CD4-positive, alpha-beta T cell treated with Interleukin-4 for 4 hours (primary cell): ENCODE data around the gene OVAAL.
"Not testable (repeated sequence)": the region's sequence is repeated elsewhere in the genome, so short reads cannot be mapped to it uniquely, and the experiment has no call there.

ENCODE experiments used
- DNase-seq: peaks from one replicate; pipeline ENCODE4 v3.0.0-alpha.2; 2020

Gene OVAAL

DNA sequence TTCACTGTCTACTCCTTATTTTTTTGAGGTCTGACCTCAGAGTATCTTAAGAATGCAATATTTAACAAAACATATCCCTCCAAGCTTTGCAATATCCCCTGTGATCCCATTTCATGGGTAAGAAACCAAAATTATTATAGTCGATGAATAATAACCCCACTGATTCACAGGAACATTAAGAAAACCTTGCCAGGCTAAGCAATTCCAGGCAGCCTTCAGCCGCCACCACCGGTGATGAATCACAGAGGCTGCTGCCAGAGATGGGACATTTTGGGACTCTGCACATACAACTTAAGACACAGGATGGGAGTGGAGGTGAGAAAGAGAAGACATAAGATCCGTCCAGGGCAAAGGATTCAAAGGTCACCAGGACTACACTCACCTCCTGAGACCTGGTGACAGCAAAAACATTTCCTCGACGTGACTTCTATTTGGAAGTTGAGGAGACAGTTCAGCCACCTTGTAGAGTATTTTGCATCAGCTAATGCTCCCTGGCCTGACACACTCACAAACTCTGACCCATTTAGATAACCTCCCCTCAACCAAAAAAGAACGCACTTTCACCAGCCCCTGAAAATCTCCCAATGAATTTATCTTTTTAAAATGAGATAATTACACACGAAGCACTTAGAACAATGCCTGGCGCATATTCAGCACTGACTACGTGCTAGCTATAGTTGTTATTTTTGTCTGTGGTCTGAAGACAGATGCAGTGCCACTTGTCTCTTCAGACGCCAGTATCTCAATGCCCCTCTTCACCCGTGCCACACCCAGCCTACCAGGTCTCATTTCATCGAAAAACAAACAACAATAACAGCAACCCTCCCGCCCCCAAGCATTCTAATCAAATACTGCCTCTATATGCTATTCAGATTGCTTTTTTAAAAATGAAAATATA is 17.8 kb upstream of the OVAAL start:
- DNase-seq: no peak

DNA sequence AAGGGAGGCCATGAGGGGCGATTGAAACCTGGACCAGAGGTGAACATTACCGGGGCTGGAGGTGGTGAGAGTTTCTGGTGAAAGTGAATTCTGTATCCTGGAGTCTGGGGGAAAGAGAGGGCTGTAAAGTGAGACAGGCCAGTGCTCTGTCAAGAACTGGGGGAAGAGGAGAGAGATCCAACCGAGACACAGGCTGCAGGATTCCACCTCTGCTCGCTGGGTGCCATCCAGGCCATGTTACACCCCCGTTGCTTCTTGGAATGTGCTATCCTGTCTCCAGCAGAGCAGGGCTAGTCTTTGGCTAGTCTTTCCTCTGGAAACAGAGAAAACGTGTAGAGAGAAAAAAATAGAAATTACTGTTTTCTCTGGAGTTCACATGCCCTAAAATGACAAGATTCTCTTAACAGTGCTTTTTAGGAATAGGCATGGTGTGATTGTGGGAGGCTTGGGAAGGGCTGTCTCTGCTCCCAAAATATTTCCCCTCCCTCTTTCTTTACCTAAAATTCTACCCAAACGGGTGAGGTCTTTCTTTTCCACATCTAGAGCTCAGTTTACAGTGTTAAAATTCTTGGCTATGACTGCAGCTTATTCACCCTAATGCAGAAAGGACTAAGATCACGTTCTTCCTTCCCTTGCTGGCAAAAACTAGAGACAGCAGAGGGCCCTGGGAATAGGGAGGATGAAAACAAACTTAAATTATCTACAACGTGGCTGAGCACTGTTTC is 16.5 kb upstream of the OVAAL start:
- no peak for DNase-seq

DNA sequence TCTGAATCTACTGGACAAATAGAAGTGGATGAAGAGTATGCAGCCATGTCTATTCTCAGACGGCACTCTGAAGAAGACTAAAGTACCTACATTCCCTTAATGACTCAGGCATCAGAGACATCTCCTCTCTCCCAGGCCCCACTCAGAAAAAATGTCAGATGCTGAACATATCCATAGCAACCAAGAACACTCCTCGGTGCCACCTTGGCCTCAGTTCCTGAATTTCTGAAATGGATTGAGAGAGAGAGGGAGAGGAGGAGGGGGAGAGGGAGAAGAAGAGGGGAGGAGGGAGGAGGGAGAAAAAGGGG is 16.0 kb upstream of the OVAAL start:
- no peak for DNase-seq

DNA sequence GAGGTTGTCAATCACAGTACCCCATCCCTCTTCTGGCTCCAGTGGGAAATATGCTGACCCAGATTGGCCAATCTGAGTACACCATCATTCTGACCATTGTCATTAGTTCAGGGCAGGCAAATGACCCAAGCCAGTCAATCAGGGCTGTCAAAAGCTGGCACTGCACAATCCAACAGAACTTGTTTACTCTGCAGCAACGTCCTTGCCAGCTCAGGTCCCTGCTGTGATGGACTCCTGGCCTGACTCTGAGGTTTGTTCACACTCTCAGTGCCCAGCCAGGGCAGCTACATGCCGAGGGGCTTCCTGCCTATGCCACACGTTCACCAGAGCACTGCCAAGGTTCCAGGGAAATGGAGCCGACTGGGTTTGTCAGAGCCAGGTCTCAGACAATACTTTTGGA is 14.7 kb upstream of the OVAAL start:
- DNase-seq: no peak

DNA sequence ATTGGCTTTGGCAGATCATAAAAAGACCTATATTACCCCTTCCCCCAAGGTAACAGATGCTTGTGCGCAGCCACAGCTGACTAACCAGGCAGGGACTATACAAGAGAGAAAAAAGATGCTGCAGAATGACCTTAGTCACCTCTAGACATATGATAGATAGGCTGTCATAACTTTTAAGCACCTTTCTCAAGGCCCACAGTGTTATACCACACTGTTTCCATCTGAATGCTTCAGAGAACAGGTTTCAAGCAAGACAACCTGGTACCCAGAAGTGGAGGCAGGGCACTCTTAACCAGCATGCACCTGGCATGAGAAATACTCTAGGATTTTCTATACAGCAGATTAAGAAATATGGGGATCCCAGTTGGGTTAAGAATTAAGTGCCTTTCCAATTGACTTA is 12.8 kb upstream of the OVAAL start:
- no peak for DNase-seq

DNA sequence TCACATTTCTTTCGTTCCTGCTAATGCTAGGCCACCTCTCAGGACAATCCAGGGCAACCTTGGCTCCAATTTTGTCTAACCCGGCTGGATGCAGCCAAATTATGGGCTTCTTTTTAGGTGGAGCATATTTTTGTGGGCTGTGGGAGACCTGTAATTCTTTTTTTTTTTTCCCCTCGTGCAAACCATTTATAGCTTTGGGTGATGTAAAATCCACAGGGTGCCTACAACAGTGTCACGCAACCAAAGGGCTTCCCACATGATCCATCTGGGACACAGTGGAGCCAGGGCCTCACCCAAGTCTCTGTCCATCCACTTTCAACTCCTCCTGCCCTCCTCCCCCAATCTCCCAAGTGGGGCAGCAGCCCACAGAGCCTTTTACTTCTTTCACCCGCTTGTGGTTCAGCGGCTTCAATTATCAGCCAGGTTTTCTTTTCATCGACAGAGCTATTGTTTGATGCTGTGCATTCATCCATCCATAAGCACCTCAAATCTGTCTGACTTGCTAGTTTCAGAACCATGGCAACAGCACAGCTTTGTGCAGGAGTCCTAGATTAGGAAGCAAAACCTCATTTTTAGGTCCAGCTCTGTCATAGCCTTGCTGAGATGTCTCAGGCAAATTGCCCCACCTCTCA is 10.0 kb upstream of the OVAAL start:
- DNase-seq: no peak

DNA sequence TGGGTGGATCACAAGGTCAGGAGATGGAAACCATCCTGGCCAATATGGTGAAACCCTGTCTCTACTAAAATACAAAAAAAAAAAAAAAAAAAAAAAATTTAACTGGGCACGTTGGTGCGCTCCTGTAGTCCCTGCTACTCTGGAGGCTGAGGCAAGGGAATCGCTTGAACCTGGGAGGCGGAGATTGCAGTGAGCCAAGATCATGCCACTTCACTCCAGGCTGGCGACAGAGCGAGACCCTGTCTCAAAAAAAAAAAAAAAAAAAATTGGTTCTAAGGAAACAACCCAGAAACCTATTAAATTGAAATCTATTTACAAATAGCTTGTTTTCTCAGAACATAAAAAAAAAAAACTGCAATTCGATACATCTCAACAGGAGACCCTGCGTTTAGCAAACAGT is 9.0 kb upstream of the OVAAL start:
- not testable (repeated sequence) for DNase-seq

DNA sequence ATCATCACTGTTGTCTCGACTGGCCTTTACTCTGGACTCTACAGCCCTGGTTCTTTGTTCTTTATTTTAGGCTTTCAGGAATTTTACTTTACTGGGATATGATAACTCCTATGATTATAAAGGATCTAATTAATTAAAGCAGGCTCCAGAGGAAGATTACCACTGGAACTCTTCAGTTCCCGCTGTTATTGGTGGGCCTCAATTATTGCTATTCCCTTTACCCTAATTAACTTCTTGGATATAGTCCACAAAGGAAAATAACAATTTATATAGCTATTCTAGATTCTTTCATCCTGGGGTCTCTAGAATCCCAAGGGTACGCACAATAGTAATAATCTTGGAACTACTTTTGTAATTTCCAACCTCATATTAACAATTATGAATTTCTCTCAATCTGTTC is 8.5 kb upstream of the OVAAL start:
- DNase-seq: no peak

DNA sequence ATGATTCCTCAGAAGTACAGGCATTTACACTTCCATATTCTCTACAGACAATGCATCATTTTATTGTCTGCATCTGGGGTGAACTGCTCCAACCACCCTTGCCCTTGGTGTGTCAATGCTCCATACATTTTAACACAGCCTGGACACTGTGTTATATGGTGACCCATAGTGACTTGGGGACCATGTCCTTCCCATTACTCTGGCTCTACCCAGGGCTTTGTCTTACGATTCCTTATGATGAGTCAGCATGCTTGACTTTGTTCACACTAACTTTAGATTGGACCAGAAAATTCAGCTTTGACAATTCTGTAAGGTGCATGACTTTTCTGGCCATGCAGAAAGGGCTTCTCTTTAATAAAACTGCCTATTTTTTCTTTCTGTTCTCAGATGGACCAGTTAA is 6.8 kb upstream of the OVAAL start:
- DNase-seq: no peak

DNA sequence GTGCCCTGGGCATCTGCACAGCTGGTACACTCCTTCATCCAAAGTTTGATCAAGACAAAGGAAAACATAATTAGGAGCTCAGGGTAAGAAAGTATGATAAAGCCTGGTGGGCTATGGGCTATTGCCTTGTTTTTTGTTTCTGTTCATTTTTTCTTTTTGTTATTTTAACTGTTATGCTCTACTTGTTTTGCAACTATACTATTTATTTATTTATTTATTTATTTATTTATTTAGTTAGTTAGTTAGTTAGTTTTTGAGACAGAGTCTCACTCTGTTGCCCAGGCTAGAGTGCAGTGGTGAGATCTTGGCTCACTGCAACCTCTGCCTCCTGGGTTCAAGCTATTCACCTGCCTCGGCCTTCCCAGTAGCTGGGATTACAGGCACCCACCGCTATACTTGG is 5.7 kb upstream of the OVAAL start:
- not testable (repeated sequence) for DNase-seq

DNA sequence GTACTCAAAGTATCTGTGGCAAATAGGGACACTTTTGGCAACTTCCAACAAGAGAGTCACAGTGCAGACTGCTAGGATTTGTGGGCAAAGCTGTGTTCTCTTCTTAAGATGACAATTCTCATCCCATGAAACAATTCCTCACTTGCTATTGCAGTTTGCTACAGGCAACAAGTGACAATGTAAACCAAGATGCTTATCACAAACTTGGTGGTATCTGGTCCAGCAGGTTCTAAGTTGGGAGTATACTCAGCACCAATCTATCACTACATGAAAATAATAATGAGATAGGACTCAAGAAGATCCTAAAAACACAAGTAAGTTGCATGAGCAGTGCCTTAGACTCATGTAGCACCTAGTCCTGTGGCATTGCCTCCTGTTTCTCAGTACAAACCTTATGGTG is 3.4 kb upstream of the OVAAL start:
- no peak for DNase-seq

DNA sequence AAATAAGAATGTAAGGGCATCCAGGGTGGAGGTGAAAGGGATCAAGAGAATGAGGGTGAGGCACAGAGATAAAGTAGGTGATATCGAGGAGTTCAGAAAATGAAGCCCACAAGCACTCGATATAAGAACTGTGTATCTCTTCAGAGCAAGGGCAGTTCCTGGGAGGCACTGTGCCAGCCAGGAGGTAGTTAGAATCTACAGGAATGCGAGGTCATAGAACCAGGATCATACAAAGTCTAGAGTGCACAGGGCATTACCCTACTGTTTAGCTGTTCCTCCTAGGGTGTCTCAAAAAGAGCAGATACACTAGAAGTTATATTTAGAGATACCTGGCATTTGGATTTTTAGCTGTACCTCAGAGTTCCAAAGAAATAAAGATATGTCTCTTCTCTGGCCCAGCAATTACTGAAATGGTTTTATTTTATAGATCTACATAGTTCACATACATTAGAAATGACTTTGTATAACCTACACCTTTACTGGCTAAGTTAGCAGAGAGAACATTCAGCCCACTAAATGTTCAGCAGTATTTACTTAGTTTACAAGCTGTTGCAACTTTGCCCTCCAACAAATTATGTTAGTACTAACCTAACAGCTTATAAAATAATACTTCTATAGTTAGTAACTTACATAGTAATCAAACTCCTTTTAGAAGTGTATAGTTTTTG is 1.6 kb downstream of the OVAAL start:
- no peak for DNase-seq

DNA sequence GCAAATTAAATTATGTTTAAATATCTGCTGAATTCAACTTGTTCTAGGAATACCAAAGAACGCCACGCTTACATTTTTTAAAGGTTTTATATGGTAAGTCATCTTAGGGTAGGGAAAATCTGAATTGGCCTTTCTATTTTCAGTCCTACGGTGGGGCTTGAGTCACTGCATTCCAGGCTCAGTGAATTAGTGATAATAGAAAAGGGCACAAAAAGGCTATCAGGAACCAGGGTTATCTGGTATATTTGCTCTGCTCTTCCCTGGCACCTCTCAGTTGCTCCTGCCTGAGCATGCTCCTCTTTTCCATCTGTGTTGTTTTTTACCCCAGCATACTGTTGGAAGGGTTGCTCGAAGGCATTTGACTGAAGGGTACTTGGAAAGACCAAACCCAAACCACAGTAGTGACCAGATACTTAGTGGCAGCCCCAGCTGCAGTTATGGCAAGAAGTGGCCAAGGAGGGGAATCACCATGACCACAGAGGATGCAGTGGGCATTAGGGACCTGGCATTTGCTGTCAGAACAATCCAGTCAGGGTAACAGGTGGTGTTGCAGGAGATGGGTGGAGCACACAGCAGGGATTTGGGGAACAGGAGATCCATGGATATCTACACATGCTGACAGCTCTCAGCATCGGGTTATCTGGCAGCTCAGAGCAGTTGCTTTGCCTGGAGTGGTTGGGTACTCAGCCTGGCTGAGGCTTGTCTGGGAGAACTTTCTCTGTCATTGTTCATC is 2.3 kb downstream of the OVAAL start:
- no peak for DNase-seq

DNA sequence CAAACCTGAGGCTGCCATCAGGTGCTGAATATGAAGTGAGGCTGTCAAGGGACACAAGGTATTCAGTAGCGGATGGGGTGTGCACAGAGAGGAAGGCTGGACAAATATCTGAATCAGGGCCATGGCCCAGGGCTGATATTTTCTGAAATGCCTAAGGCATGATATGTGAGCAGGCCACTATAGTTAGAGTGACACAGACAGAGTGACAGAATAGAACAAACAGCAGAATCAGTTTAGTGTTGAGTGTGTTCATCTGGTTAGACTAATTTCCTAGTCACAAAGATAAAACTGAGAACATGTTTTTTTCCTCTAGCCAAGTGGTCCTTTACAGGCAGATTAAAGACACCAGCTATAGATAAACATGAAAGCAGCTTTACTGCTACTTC is 3.9 kb downstream of the OVAAL start:
- no peak for DNase-seq

DNA sequence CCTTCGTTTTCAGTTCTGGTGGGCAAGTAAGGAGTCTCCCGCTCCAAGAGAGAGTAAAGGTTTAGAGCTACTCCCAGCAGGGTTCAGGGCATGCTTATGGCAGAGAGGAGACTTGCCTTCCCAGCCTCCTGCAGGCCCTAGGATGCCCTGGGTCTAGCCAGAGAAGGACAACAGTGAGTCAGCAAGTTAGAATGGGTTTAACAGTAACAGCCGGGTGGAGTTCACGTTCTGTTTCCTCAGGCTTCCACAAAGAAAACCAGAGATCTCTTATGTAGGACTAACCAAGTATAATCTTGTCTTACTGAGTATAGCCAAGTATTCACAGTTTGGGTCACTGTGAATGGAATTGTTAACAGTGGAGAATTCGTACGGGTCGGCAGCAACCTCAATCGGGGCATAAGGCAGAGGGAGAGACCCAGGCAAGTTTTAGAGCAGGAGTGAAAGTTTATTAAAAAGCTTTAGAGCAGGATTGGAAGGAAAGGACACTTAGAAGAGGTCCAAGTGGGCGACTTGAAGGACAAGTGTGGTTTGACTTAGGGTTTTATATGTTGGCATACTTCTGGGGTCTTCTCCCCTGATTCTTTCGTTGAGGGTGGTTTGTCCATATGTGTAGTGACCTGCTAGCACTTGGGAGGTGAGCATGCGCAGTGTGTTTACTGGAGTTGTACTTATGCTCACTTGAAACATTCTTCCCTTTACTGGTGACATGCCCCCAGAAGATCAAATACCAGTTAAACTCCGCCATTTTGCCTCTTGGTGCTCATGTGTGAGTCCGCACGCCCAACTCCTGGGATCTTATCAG is 4.5 kb downstream of the OVAAL start:
- no peak for DNase-seq

DNA sequence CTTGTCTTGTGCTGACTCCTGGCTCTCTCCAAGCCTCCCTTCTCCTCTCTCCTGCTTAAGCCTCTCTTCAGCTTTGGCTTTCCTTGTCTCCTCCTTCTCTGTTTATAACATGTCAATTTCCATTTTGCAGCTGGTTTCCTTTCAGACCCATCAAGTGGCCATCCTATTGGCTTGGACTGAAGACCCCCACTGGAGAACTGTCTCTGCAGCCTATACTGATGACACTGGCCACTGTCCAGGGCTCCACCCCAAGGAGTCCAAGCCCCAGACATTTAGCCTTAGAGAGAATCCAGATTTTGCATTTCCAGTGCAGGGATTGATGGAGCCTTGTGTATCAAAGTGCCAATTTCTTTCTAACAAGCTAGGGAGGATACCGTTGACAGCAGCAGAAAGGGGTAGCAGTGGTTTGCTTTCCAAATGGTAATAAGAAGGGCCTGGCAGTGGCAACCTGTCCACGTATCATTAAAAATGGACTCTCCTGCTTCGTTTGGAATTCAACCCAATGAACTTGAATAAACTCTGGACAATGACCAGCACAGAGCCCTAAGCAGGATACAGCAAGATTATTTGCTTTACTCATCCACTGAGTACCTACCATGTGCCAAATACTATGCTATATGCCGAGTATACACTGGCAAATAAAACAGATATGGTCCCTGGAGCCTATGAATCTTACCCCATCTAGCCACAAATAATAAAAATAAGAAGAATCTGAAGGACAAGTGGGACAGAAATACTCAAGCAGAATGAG is 6.5 kb downstream of the OVAAL start:
- no peak for DNase-seq

DNA sequence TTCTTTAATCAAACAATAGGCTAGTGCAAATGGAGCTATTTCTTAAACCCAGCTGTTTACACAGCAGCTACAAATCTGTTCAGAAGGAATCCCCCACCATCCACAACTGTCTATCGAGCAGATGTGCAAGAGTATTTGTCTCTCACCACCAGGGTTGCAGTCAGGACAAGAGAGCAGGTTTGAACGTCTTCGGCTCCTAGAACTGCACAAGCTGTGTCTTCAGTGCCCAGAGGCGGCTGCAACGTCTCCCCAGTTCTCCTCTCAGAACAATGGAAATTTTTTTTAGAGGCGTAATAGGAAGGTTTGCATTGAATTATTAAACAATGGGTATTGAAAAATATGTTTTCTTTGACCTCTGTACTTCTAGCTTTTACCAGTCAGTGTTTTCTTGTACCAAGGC is 7.3 kb downstream of the OVAAL start:
- DNase-seq: no peak

DNA sequence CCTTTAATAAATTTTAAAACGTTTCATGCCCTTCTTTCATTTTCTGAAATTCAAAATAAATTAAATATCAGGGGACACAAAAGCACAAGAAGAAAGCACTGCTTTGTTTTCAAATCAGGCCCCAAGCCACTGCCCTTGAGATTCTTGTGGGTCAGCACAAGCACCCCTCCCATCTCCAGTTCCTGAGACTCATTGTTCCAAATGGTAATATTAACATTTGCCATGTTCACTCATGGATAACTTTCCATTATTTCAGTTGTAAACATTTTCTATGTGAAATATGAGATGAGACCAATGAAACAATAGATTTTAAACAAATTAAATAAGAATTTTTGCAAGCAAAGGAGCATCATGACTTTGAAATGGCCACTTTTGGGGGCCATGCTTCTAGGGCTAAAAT is 7.7 kb downstream of the OVAAL start:
- no peak for DNase-seq

DNA sequence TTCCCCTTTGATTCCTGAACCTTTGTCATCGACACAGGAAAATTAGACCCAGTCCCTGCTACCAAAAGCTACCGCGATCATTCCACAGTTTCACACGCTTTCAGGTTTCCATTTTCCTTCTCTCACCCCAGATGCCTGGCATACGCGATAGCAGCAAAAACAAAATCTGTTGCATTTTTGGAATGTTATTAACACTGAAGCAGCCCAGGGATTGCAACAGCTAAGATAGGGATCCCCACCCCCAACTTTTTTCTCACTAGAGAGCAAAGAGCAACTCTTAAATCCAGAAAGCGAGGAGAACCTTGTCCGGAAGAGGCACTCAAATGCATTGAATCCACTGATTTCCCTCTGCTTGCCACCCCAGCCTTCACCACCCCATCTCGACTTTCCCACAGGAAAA is 8.9 kb downstream of the OVAAL start:
- no peak for DNase-seq

DNA sequence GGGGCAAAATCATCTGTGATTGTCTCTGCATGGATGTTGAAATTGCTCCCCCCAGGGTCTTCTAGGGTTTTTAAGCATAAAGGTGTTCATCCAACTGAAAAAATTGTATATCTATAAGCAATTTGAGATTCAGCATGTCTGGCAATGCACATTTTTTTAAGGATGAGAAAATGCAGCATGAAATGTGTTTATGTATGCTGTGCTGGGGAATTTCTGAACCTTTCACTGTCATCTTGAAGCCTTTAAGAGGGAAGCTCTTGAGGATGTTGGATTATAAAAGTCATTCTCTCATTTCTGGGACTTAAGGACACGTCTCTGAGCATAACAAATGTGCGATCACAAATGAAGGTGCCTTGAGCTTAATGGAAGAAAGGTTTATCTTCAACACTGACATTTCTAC is 9.4 kb downstream of the OVAAL start:
- no peak for DNase-seq
